CD4-positive, alpha-beta T cell treated with Interleukin-2 at 100 ng/mL for 4 hours (primary cell): Measurements from ENCODE around the gene CD164L2.

Source experiments
- DNase-seq: peaks from one replicate; pipeline ENCODE4 v3.0.0-alpha.2; 2020; ENCODE audit warnings: low spot score

CD164L2 gene

GRCh38 chr1:27363766-27364695 lies 19.1 kb downstream of the CD164L2 start:
- no peak for DNase-seq

GRCh38 chr1:27361553-27361952 lies 21.6 kb downstream of the CD164L2 start:
- no peak for DNase-seq

DNA sequence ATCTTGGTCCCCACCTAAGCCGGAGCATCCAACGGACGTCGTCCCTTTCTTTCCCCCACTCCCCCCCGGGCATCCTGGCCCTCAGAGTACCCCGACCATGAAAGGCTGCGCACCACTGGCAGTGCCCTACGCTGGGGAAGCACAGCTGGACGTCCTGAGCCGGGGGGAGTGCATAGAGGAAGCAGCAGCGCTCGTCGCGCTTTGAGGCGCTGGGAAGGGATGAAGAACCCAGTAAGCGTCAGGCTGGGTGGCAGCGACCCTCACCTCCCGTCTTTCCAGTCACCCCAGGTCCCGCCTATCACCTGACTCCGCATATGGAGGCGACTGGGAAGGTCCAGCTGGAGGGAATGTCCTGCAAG lies 22.1 kb downstream of the CD164L2 start:
- DNase-seq, result no peak

DNA sequence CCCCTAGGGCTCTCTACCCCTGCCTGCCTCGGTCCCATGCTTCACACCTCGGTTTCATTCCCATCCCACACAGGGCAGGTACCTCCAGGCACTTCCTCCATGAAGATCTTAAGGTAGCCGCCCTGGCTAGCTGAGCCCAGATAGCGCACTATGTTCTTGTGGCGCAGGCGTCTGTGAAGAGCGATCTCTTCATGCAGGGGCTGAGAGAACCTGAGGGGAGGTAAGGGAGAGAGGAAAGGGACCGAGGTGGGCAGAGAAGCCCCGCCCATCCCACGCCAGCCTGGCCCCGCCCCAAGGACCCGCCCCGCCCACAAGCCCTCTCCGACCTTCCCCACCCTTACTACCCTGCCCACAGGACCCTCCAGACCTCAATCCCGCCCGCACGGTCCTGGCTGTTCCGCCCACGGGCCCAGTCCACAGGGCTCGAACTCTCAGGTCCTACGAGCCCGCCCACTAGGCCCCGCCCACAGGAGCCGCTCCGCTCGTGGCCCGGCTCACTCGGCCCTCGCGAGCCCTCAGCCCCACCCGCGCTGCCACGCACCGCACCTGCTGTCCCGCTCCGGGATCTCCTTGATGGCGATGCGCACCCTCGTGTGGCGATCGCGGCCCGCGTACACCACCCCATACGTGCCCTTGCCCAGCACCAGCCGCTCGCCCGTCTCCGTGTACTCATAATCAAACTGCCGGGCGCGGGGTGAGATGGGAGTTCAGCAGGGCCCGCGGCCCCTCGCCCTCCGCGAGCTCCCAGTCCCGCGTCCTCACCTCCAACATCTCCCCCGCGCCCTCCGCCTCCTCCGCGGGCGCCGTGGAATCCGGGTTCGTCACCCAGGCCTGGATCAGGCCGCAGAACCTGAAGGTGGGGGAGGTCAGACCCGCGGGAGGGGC lies 22.7 kb downstream of the CD164L2 start:
- DNase-seq, result peak; percentile 36

DNA sequence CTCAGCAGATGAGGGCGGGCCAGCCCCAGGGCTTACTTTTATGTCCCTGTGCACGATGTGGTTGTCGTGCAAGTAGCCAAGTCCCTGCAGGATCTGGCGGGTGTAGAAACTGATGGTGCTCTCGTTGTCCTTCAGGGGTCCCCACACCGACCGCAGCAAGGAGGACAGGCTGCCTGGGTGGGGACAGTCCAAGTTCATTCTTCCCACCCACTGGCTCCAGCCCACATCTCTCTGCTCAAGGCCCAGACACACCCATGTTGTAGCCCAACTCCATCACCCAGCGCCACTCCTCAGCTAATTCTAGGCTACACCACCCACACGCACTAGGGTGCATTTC lies 23.3 kb downstream of the CD164L2 start:
- no peak for DNase-seq

GRCh38 chr1:27358928-27359313 lies 24.2 kb downstream of the CD164L2 start:
- no peak for DNase-seq

DNA sequence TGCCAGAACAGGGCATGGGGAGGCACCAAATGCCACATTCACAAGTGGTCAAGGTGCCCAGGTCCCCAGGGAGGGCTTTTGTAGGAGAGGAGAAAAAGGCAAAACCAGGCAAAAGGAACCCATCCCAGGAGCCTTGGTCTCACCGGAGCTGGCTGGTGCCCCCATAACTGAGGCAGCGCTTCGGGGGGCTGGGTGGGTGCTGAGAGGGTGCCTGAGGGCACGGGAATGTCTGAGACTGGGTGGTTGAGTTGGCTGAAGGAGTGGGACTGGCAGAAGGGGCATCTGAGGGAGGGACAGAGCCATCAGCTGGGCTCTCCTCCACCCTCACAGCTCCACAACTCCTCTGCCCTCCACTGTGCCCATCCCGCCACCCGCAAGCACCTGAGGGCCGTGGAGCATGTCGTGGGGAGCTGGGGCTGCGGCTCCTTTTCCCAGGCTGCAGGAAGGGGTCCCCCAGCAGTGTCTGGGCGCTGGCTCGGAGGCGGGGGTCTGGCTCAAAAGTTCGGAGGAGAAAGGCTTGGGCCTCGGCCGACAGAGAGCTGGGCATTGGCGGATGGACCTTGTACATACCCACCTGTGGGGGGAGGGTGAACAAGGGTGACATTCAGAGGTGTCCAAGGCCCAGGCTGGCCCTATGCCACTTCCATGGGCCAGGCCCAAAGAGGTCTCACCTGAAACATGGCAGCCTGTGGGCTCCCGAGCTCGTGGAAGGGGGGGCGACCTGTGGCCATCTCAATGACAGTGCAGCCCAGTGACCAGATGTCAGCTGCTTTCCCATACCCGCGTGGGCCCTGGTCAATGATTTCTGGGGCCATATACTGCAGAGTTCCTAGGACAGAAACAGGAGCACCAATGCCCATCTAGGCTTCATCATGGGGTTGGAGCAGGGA lies 24.9 kb downstream of the CD164L2 start:
- DNase-seq, result no peak

- DNase-seq, result peak; percentile 84
Measured at GRCh38 chr1:27357281-27358037, 25.7 kb downstream of the CD164L2 start.

DNA sequence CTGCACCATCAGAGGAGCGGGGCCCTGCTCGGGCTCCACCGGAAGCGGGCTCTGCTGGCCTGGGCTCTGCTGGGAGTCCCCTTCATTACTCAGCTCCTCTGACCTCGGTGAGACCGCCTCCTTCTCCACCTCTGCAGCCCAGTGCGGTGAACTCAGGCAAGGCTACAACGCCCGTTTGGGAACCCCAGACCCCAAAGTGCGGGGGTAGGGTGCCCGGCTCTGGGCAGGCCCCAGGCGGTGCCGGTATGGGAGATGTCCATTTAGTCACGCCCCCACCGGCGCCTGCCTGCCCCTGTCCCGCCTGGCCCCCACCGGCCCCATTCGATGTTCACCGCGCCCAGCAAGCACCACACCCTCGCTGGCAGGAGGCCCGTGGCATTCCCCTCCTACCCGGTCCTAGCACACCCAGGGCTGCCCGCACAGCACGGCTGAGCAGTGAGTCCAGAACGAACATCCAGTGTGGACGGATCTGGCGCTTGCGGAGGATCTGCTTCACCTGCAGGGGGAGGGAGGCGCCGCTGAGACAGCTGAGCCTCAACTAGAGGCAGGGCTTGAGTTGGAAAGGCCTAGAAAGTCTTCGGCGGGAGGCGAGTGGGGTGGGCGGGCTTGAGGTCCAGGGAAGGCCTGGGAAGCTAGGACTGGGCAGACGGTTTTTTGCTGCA lies 26.4 kb downstream of the CD164L2 start:
- peak; percentile 59 for DNase-seq

- DNase-seq, result no peak
Measured at GRCh38 chr1:27356277-27356618, 26.9 kb downstream of the CD164L2 start.

DNA sequence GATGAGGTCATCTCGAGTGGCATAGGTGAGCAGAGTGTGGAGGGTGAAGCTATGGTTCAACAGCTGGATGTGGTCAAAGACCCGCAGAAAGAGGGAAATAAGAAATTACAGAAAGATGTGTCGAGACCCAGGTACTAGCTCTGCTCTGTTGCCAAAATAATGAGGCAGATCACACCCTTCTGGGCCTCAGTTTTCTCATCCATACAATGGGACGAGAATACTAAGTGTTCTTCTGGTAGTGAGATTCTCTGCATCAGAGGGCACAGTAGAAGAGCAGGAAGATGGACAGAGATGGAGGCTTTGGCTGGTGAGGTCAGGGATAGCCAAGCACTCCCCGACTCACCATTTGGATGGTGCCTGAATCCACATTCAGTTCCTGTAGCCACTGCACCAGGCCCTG lies 27.4 kb downstream of the CD164L2 start:
- DNase-seq, result no peak

- DNase-seq, result no peak
Measured at GRCh38 chr1:27353629-27354028, 29.5 kb downstream of the CD164L2 start.

DNA sequence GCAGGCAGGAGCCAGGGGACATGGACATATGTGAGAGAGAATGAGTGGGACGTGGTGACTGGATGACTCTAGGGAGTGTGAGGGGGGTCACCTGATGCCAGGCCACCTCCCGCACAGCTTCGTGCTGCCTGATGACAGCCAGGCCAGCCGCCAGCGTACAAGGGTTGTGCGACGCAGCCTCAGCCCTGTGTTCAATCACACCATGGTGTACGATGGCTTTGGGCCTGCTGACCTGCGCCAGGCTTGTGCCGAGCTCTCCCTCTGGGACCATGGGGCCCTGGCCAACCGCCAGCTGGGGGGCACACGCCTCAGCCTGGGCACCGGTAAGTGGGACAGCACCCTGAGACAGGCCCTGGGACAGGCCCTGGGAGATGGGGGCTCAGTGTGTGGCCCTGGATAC lies 30.0 kb downstream of the CD164L2 start:
- no peak for DNase-seq

GRCh38 chr1:27351541-27352107 lies 31.5 kb downstream of the CD164L2 start:
- DNase-seq, result no peak

DNA sequence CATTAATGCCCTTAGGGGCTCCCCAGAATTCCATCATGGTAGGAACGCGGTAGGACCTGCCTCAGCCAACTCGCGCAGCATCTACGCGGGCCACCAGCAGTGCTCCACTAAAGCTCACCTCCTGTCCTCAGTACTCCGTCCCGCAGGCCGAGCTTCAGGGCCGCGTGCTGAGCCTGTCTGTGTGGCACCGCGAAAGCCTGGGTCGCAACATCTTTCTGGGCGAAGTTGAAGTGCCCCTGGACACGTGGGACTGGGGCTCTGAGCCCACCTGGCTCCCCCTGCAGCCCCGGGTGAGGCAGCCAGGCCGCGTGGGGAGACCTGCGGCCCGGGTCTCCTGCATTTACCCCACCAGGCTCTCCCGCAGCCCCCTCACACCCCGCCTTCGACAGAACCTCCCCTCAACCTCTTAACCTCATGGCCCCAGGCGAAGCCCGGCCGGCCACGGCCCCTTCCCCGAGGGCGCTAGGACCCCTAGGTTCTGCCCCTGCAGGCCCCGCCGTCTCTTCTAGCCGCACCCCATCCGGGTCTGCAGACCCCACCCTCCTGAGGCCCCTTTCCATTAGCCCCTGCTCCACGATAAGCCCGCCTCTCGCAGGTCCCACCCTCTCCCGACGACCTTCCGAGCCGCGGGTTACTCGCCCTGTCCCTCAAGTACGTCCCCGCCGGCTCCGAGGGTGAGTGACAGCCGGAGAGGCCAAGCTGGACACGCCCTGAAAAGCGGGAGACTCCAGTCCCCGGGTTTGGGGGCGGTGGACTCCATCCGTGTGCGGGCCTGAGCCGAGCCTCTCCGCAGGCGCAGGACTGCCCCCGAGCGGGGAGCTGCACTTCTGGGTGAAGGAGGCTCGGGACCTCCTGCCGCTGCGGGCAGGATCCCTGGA lies 32.2 kb downstream of the CD164L2 start:
- no peak for DNase-seq

GRCh38 chr1:27349784-27350662 lies 33.1 kb downstream of the CD164L2 start:
- no peak for DNase-seq

DNA sequence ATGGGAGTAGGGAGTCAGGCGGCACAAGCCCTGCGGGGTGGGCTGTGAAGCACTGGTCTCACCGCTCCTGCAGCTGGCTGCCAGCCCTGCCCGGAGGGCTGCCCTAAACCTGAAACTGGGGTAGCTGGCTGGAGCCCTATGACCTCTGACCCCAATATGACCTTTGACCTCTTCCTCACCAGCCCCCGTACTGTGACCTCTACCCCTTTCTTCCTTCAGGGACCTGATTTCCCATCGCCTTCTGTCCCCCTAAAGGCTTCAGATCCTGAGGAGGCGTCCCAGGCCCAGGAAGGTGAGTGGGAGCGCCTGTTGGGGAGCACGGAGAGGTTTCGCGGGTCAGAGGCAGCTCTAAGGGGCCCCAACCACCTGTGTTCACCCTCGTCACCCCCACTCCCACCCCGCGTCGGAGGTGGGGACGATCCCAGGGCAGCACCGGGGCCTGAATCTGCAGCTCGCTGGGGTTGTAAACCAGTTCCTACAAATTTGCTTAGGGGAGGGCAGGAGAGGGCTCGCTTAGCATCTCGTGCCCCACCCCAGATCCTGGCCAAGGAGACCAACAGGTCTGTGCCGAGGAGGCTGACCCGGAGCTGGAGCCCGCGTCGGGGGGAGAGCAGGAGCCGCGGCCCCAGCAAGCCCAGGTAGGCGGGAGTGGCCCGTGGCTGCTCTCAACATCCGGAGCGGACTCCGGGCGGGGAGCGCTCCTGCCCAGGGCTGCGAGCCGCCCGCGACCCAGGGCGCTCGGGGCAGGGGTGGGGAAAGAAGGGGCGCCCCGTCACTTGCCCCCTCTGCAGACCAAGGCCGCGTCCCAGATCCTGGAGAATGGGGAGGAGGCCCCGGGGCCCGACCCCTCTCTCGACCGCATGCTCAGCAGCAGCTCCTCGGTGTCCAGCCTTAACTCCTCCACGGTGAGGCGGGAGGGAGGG lies 34.0 kb downstream of the CD164L2 start:
- no peak for DNase-seq
